ENCODE results near the gene CD84.
A peak's percentile ranks its signal among the peaks of the same experiment; 100 is the strongest.
"Not testable (repeated sequence)": the region's sequence is repeated elsewhere in the genome, so short reads cannot be mapped to it uniquely, and the experiment has no call there.

Gene CD84

GRCh38 chr1:160610569-160611242, 31.4 kb upstream of the CD84 start:
- DNase-seq (ENCODE audit: low spot score) = no peak

- no peak for DNase-seq (ENCODE audit: low spot score)
Measured at GRCh38 chr1:160608941-160609340, 29.6 kb upstream of the CD84 start.

- no peak for DNase-seq (ENCODE audit: low spot score)
Measured at GRCh38 chr1:160608514-160608913, 29.2 kb upstream of the CD84 start.

- no peak for DNase-seq (ENCODE audit: low spot score)
Measured at GRCh38 chr1:160608057-160608456, 28.8 kb upstream of the CD84 start.

GRCh38 chr1:160607672-160608032, 28.4 kb upstream of the CD84 start:
- no peak for DNase-seq (ENCODE audit: low spot score)

- peak; percentile 55 for DNase-seq (ENCODE audit: low spot score)
Measured at GRCh38 chr1:160607011-160607671, 27.8 kb upstream of the CD84 start.

GRCh38 chr1:160606611-160607010, 27.3 kb upstream of the CD84 start:
- no peak for DNase-seq (ENCODE audit: low spot score)

GRCh38 chr1:160605792-160606479, 26.6 kb upstream of the CD84 start:
- DNase-seq (ENCODE audit: low spot score) = no peak

GRCh38 chr1:160605205-160605604, 25.9 kb upstream of the CD84 start:
- DNase-seq (ENCODE audit: low spot score) = no peak

GRCh38 chr1:160597705-160598104, 18.4 kb upstream of the CD84 start:
- no peak for DNase-seq (ENCODE audit: low spot score)

- no peak for DNase-seq (ENCODE audit: low spot score)
Measured at GRCh38 chr1:160597051-160597450, 17.8 kb upstream of the CD84 start.

- no peak for DNase-seq (ENCODE audit: low spot score)
Measured at GRCh38 chr1:160590488-160590887, 11.2 kb upstream of the CD84 start.

- DNase-seq (ENCODE audit: low spot score) = no peak
Measured at GRCh38 chr1:160588468-160588867, 9.2 kb upstream of the CD84 start.

GRCh38 chr1:160584784-160585183, 5.5 kb upstream of the CD84 start:
- no peak for DNase-seq (ENCODE audit: low spot score)

GRCh38 chr1:160582976-160583375, 3.7 kb upstream of the CD84 start:
- not testable (repeated sequence) for DNase-seq (ENCODE audit: low spot score)

GRCh38 chr1:160581961-160582360, 2.7 kb upstream of the CD84 start:
- DNase-seq (ENCODE audit: low spot score) = no peak

GRCh38 chr1:160580221-160580812, 1.0 kb upstream of the CD84 start:
- DNase-seq (ENCODE audit: low spot score) = no peak

GRCh38 chr1:160578525-160579191, 638 bp downstream of the CD84 start:
- no peak for DNase-seq (ENCODE audit: low spot score)

- DNase-seq (ENCODE audit: low spot score) = no peak
Measured at GRCh38 chr1:160578175-160578524, 1.1 kb downstream of the CD84 start.

- DNase-seq (ENCODE audit: low spot score) = no peak
Measured at GRCh38 chr1:160577671-160578070, 1.6 kb downstream of the CD84 start.

GRCh38 chr1:160576884-160577283, 2.4 kb downstream of the CD84 start:
- DNase-seq (ENCODE audit: low spot score) = no peak

GRCh38 chr1:160576390-160576789, 2.9 kb downstream of the CD84 start:
- no peak for DNase-seq (ENCODE audit: low spot score)

All from globus pallidus (tissue), 1 donor.